ENCODE data around the gene IFNA17.

The IFNA17 gene

DNA sequence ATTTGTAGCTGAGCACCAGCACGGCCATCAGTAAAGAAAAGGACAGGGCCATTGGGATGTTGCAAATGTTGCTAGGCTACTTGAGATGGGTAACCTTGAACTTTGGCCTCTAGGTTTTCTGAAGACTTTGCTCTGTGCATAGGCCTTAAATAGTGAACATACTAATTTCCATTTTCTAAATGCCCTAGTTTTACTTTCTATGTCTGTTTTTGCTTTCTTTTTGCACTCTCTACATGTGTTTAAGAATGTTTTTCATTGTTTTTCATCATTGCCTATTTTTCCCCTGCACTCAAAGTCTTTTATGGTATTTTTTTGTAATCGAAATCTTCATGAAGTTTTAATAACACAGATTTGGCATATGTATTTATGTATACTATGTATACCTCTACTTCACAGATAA lies at the start of gene IFNA17:
TSS of gene IFNA17 (minus strand) at position 101 of the 400 bp plus-strand sequence. CDS start at position 52, 49 bp downstream.
- TF ChIP-seq, protein P1, sequence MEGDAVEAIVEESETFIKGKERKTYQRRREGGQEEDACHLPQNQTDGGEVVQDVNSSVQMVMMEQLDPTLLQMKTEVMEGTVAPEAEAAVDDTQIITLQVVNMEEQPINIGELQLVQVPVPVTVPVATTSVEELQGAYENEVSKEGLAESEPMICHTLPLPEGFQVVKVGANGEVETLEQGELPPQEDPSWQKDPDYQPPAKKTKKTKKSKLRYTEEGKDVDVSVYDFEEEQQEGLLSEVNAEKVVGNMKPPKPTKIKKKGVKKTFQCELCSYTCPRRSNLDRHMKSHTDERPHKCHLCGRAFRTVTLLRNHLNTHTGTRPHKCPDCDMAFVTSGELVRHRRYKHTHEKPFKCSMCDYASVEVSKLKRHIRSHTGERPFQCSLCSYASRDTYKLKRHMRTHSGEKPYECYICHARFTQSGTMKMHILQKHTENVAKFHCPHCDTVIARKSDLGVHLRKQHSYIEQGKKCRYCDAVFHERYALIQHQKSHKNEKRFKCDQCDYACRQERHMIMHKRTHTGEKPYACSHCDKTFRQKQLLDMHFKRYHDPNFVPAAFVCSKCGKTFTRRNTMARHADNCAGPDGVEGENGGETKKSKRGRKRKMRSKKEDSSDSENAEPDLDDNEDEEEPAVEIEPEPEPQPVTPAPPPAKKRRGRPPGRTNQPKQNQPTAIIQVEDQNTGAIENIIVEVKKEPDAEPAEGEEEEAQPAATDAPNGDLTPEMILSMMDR (IDR thresholded peaks at IDR 0.05; ENCODE audit: borderline replicate concordance, control extremely low read depth, extremely low read depth, insufficient read depth, missing control alignments), result no peak
- no peak for DNase-seq (ENCODE audit: low spot score)
- in situ Hi-C loops (cut with MboI; ENCODE audit: low sequenced_read_pairs, unreplicated experiment), result loop anchor here (25.0 kb wide), 1 partner anchor 559 kb away; no protein-coding TSS in a partner anchor

DNA sequence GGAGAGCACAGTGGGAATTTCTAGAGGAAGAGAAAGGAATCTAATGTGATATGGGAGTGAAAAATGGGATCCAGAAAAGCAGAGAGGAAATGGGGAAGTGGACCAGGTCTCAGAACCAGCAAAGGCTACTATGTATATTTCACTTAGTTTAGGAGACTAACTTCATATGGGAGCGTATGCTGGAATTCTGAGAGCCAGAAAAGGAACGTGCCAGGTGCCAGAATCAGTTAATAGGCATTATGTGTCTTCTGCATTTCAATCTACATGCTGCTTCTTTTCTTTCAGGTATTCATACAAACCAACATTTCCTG lies 40.3 kb upstream of the IFNA17 start:
- in situ Hi-C loops (cut with MboI; ENCODE audit: low sequenced_read_pairs, unreplicated experiment), result no loop called here
- DNase-seq (ENCODE audit: low spot score), result no peak
- TF ChIP-seq, protein P1 (IDR thresholded peaks at IDR 0.05; ENCODE audit: borderline replicate concordance, control extremely low read depth, extremely low read depth, insufficient read depth, missing control alignments), result no peak

DNA sequence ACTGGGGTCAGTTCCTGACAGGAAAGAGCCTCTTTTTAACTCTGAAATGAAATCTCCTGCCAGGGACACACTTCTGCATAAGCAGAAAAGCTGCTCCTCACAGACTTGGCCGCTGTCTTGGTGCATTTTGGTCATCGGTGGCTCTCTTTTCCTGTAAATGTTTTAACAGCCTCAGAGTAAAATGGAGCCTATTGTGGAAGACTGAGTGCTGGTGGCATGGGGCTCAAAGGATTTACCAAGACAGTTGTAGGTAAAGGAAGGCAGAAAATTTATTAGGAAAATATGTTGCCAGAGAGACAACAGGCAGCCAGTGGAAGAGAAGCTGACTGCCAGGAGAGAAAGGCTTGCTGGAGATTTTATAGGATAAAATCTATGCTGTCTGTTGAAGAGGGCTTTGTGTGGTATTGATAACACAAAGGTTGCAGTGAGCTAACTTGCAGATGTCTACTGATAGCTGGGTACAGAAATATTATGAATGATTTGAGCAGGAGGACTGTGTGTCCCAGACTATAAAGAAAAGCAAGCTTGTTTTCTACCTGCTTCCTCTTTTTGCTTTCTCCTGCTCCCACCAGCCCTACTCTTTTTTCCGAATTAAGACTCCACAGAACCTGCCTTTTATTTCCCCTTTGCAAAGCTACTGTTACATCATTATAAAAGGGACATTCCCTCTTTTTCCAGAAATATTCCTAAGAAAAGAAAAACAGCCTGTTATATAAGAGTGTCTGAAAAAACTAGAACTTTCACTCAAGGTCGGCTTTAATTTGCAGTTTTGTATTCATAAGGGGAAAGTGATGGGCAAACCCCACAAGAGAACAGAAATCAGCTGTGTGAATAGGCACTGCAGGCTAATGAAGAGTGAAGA lies 39.7 kb upstream of the IFNA17 start:
- no peak for DNase-seq (ENCODE audit: low spot score)
- TF ChIP-seq, protein P1 (IDR thresholded peaks at IDR 0.05; ENCODE audit: borderline replicate concordance, control extremely low read depth, extremely low read depth, insufficient read depth, missing control alignments), result no peak
- in situ Hi-C loops (cut with MboI; ENCODE audit: low sequenced_read_pairs, unreplicated experiment), result no loop called here

DNA sequence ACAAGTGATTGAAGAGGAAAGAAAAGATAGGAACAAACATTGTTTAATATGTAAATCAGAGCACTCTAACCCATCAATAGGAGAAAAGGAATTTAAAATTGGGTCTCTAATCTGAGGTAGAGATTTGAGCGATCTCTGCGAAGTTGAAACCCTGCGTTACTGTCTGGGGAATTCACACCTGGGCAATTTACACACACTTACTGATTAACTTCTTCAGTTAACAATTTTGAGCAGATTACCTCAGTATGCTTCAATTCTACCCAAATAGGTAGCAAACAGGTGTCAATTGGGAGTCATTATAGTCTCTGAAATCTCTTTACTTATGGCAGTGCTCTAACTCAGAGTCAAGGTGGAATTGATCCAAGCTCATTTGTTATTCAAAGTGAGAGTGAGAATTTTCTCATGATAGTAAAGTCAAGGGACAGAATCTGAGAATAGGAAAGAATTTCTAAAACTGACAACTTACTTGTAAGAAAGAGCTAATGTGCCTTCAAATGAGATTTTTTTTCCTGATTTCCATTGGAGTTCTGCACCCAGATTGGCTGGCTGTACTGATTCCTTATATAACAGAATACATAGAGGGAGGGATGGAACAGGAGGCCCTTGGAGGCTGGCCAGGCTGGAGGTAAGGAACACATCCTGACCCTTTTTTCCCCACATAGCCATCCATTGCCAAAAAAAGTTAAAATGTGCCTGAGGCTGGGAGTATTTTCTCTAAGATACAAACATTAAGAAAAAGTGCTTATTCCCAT lies 38.9 kb upstream of the IFNA17 start:
- no peak for DNase-seq (ENCODE audit: low spot score)
- in situ Hi-C loops (cut with MboI; ENCODE audit: low sequenced_read_pairs, unreplicated experiment), result no loop called here
- TF ChIP-seq, protein P1 (IDR thresholded peaks at IDR 0.05; ENCODE audit: borderline replicate concordance, control extremely low read depth, extremely low read depth, insufficient read depth, missing control alignments), result no peak

DNA sequence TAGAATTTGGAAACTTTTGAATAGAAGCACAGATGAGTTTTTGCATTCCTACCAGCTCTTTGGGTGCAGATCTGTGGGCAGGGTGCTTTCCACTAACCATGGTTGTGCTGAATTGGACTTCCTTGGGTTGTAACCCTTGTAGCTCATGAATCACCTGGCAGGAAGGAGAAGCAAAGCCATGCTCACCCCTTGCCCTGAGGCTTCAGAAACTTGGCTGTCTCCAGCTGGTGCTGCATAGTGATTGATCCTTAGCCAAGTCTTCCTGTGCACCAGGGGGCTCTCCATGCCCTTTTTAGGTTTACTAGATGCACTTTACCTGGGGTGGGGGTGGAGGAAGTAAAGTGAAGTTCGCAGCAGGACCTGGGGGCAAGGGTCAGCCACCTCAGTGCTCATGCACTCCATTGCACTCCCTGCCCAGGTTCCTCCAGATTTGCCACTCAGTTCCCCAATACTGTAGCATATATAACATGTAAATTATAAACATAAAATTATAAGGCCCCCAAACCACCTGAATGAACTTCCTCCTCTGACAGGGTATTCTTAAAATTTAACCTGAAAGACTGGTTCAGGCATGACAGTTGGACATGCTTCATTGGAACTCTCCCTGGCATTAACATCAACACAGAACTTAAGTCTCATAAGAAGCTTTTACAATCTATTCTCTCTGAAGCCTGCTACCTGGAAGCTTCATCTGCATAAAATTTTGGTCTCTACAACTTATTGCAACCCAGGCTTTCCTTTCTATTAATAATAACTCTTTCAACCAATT lies 37.6 kb upstream of the IFNA17 start:
- no peak for DNase-seq (ENCODE audit: low spot score)
- TF ChIP-seq, protein P1 (IDR thresholded peaks at IDR 0.05; ENCODE audit: borderline replicate concordance, control extremely low read depth, extremely low read depth, insufficient read depth, missing control alignments), result no peak
- in situ Hi-C loops (cut with MboI; ENCODE audit: low sequenced_read_pairs, unreplicated experiment), result no loop called here

DNA sequence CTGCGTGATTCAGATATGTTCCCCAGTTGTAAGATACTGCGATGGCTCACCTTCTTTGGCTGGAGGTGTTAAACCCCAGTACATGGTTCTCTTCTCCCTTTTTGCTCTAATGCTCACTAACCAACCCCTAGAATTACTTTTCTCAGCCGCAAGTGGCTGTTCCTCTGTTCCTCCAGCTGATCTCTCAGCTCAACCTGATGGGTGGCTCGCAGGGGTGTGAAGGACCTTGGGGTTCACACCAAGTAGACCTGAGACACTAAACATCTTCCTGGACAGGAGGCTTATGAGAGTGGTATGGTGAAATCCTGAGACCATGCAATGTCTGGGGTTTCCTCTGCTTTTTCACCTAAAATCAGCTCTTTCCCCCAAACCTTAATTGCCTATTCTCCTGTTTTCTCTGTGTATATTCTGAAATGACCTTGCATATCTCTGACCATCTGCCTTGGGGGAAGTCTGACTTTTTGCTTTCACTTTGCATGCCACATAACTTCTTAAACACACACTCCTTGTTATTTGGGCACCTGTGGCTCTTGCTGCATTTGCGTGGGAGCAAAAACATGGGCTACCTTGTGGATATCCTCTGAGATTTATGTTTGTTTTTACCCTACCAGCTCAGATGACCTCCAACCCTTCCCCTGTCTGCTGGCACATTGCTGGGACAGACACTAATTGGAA lies 27.7 kb upstream of the IFNA17 start:
- in situ Hi-C loops (cut with MboI; ENCODE audit: low sequenced_read_pairs, unreplicated experiment), result no loop called here
- no peak for DNase-seq (ENCODE audit: low spot score)
- TF ChIP-seq, protein P1 (IDR thresholded peaks at IDR 0.05; ENCODE audit: borderline replicate concordance, control extremely low read depth, extremely low read depth, insufficient read depth, missing control alignments), result no peak
